Heart left ventricle (tissue), 16 donors: ENCODE results near the gene STAG1. TPM values are rescaled to one million over a fixed set of nuclear protein-coding genes. Genes with fewer than 3 reads are reported as not detected.

Experiments
- ATAC-seq, 4 donors: fragments of 200-7000 bp; cut with Tn5 transposase; one replicate each; pipeline ENCODE4 v1.9.1; 2020 to 2022; ENCODE audit warnings: moderate library complexity in 4 of 4, mild to moderate bottlenecking in 3 of 4, moderate number of reproducible peaks in 1 of 4
- DNase-seq, 5 donors: peaks; one replicate each; pipeline ENCODE4 v3.0.0-alpha.2; 2020
- H3K27ac ChIP-seq, 12 donors: fragments of 200-600 bp; sonication (generic) in 4 of 12; one replicate each; pipeline versions ENCODE4 v1.5.0 to v1.8.0; 2016 to 2022; ENCODE audit warnings: mild to moderate bottlenecking in 2 of 12
- H3K27me3 ChIP-seq, 9 donors: fragments of 200-600 bp; sonication (generic) in 2 of 9; one replicate each; pipeline versions ENCODE4 v1.5.1 to v1.8.0; 2016 to 2022; ENCODE audit warnings: mild to moderate bottlenecking in 3 of 9
- H3K36me3 ChIP-seq, 9 donors: fragments of 200-600 bp; sonication (generic) in 2 of 9; one replicate each; pipeline versions ENCODE4 v1.5.0 to v1.8.0; 2018 to 2022; ENCODE audit warnings: mild to moderate bottlenecking in 2 of 9
- H3K4me1 ChIP-seq, 12 donors: fragments of 200-600 bp; sonication (generic) in 4 of 12; one replicate each; pipeline versions ENCODE4 v1.5.0 to v1.8.0; 2016 to 2022; ENCODE audit warnings: mild to moderate bottlenecking in 3 of 12
- H3K4me3 ChIP-seq, 12 donors: fragments of 200-600 bp; sonication (generic) in 4 of 12; one replicate each; pipeline versions ENCODE4 v1.5.0 to v1.8.0; 2017 to 2022; ENCODE audit warnings: mild to moderate bottlenecking in 9 of 12, moderate library complexity in 4 of 12
- H3K9me3 ChIP-seq, 12 donors: fragments of 200-600 bp; sonication (generic) in 4 of 12; one replicate each; pipeline versions ENCODE4 v1.5.0 to v1.8.0; 2016 to 2022; ENCODE audit warnings: mild to moderate bottlenecking in 1 of 12
- CTCF ChIP-seq, 12 donors: fragments of 200-600 bp; sonication (generic) in 4 of 12; IDR thresholded peaks; one replicate each; pipeline versions ENCODE4 v1.5.0 to v1.8.0; 2018 to 2022; ENCODE audit warnings: antibody characterized with exemption in 12 of 12, mild to moderate bottlenecking in 5 of 12
- POLR2A ChIP-seq, 2 donors: fragments of 450-650 bp; IDR thresholded peaks; one replicate each; pipeline ENCODE4 v1.6.1; 2017; ENCODE audit warnings: antibody characterized with exemption in 2 of 2, mild to moderate bottlenecking in 2 of 2, moderate library complexity in 2 of 2
- WGBS, 4 donors: extraction: QIAGEN DNeasy Blood & Tissue Kit in 2 of 4; methylation state at CpG; one replicate each; pipeline versions ENCODE4 v1.1.5 to v1.1.7; 2013 to 2018; 5-methylcytosine and 5-hydroxymethylcytosine counted together
- intact Hi-C, 10 donors: fragments of 100-400 bp; cut with DNase I; formaldehyde crosslinking; loops; one replicate each; pipeline versions ENCODE4 v1.11.1 to v1.14.2; 2022
- polyA plus RNA-seq, 2 donors: library from polyadenylated mRNA; stranded (reverse); fragments of 200-250 nt; gene quantifications; one replicate each; pipeline ENCODE4 v1.2.3, GENCODE V29; 2013
- total RNA-seq, 9 donors: library from RNA; depleted of rRNA in 2 of 9; stranded (reverse); fragments of >200 nt in 2 of 9; fragmentation: NEBNext Ultra II Directional in 3 of 9; extraction: Animal tissue kit (Norgen Biotek cat#: 25700) in 3 of 9; gene quantifications; one replicate each; pipeline versions ENCODE4 v1.1.0 to v1.2.4, GENCODE V29; 2016 to 2023
- donor health status: ischemic (EF 13 %, LVEDD 7.1; RV severe dilation, severe dysfunction).
- donor health status: healthy with polysubstance abuse.
- donor health status: DM: no; HTN: yes; CAD: no.
- donor health status: DM: no; HTN: no; CAD: no.
- donor health status: ischemic (EF 25% LVEDD 6.9; RV normal size, moderate dysfunction).
- donor health status: ischemic (EF 25% LVEDD 5.7; RV mildly dilated, moderate dysfunction).
- donor health status: healthy.
- donor health status: DM: yes; HTN: yes; CAD: no.
- donor health status: ischemic (EF 35%, LVEDD 5.7; RV mildly dilated, moderate dysfunction).
- donor health status: nonischemic (EF 11% LVEDD 7.7; RV severe dilation, severe dysfunction).
- donor health status: DM: yes; HTN: yes; CAD: no.
- donor health status: PGD.
- donor health status: ischemic (EF 29% LVEDD 5.4; RV normal size, mild dysfunction).
- donor health status: nonischemic (EF 23%, LVEDD 6.1; RV moderate dilation, normal function).

STAG1 gene
- total and polyA plus RNA-seq, 11 donors = 7.2 to 23.4 (median 19.8) TPM

- Histone ChIP-seq H3K27ac (no peak overlapping the region), H3K9me3 (no peaks in the 10 kb centered on the region), H3K27me3 (no peaks in the 10 kb centered on the region), H3K4me3 (no peak overlapping the region), H3K36me3 (peaks cover 0 to 88% (median 64%) of the 10 kb centered on the region in 9 donors), H3K4me1 (no peaks in the 10 kb centered on the region)
- ATAC-seq (no peak), DNase-seq (no peak)
- intact Hi-C loops = no loop called here
- TF ChIP-seq POLR2A (IDR thresholded peaks at IDR 0.05) (no peak), CTCF (IDR thresholded peaks at IDR 0.05) (no peak)
Observed at GRCh38 chr3:136334209-136334608, 418.0 kb downstream of the STAG1 start.

- no peaks in the 10 kb centered on the region for H3K27me3 ChIP-seq
- H3K9me3 ChIP-seq = no peaks in the 10 kb centered on the region
- no peak overlapping the region for H3K4me3 ChIP-seq
- DNase-seq (no peak), ATAC-seq (peak in 1 of 4 donors; percentile 31)
- no peaks in the 10 kb centered on the region for H3K4me1 ChIP-seq
- intact Hi-C loops = no loop called here
- no peak overlapping the region for H3K27ac ChIP-seq
- TF ChIP-seq POLR2A (IDR thresholded peaks at IDR 0.05) (no peak), CTCF (IDR thresholded peaks at IDR 0.05) (no peak)
- peaks cover 0 to 88% (median 64%) of the 10 kb centered on the region in 9 donors for H3K36me3 ChIP-seq
Observed at GRCh38 chr3:136332776-136333175, 419.4 kb downstream of the STAG1 start.

GRCh38 chr3:136332302-136332701 lies 419.9 kb downstream of the STAG1 start:
- H3K4me1 ChIP-seq = no peaks in the 10 kb centered on the region
- TF ChIP-seq CTCF (IDR thresholded peaks at IDR 0.05) (no peak), POLR2A (IDR thresholded peaks at IDR 0.05) (no peak)
- peaks cover 0 to 88% (median 64%) of the 10 kb centered on the region in 9 donors for H3K36me3 ChIP-seq
- no peaks in the 10 kb centered on the region for H3K9me3 ChIP-seq
- intact Hi-C loops = no loop called here
- H3K27ac ChIP-seq = no peak overlapping the region
- ATAC-seq (no peak), DNase-seq (no peak)
- 85 to 87% (median 87%) methylated on average over 1 of the region's 1 CpG for WGBS, 4 donors
- no peak overlapping the region for H3K4me3 ChIP-seq
- H3K27me3 ChIP-seq = no peaks in the 10 kb centered on the region

- TF ChIP-seq CTCF (IDR thresholded peaks at IDR 0.05) (no peak), POLR2A (IDR thresholded peaks at IDR 0.05) (no peak)
- 77 to 79% (median 78%) methylated on average over 5 of the region's 5 CpGs for WGBS, 4 donors
- ATAC-seq (no peak), DNase-seq (no peak)
- H3K4me3 ChIP-seq = no peak overlapping the region
- no peak overlapping the region for H3K27ac ChIP-seq
- H3K9me3 ChIP-seq = no peaks in the 10 kb centered on the region
- H3K36me3 ChIP-seq = peaks cover 0 to 87% (median 57%) of the 10 kb centered on the region in 9 donors
- no peaks in the 10 kb centered on the region for H3K4me1 ChIP-seq
- H3K27me3 ChIP-seq = no peaks in the 10 kb centered on the region
- intact Hi-C loops = no loop called here
Observed at GRCh38 chr3:136330900-136331299, 421.3 kb downstream of the STAG1 start.
